Activated T-helper 2 cell treated with anti-CD3 and anti-CD28 coated beads, Interferon-gamma antibody, Interleukin-2, Interleukin-4, amounts not matched to agents 10 μg/mL and 5 μg/mL and 100 μg/mL, durations not matched to agents 14 hours and 24 hours and 36 hours (primary cell): ENCODE data around the gene OSBPL8. TPM values are rescaled to one million over a fixed set of nuclear protein-coding genes. Genes with fewer than 3 reads are reported as not detected.
"Not testable (repeated sequence)": the region's sequence is repeated elsewhere in the genome, so short reads cannot be mapped to it uniquely, and the experiment has no call there.

Experiments used
- DNase-seq: peaks from one replicate; pipeline ENCODE4 v3.0.0; 2021; ENCODE audit warnings: low spot score
- H3K27ac Mint-ChIP-seq: one replicate; pipeline ENCODE4 v1.8.0; 2021; ENCODE audit warnings: mixed read lengths
- H3K27me3 Mint-ChIP-seq: one replicate; pipeline ENCODE4 v1.8.0; 2021; ENCODE audit warnings: low read depth, mixed read lengths
- H3K36me3 Mint-ChIP-seq: one replicate; pipeline ENCODE4 v1.8.0; 2021; ENCODE audit warnings: low read depth, mixed read lengths
- H3K4me1 Mint-ChIP-seq: one replicate; pipeline ENCODE4 v1.8.0; 2021; ENCODE audit warnings: low read depth, mixed read lengths
- H3K4me3 Mint-ChIP-seq: one replicate; pipeline ENCODE4 v1.8.0; 2021; ENCODE audit warnings: low read depth, mild to moderate bottlenecking, moderate library complexity, mixed read lengths
- H3K9me3 Mint-ChIP-seq: one replicate; pipeline ENCODE4 v1.8.0; 2021; ENCODE audit warnings: mixed read lengths
- intact Hi-C: fragments of 100-400 bp; cut with micrococcal nuclease; formaldehyde crosslinking; loops from one replicate; pipeline ENCODE4 v1.15.1; 2023
- total RNA-seq: library from RNA; stranded (reverse); gene quantifications from 2 replicates; pipeline ENCODE4 v1.2.3, GENCODE V29; 2022

OSBPL8 gene
- total RNA-seq, 1 donor from 2014 or later, result 87.9 TPM

DNA sequence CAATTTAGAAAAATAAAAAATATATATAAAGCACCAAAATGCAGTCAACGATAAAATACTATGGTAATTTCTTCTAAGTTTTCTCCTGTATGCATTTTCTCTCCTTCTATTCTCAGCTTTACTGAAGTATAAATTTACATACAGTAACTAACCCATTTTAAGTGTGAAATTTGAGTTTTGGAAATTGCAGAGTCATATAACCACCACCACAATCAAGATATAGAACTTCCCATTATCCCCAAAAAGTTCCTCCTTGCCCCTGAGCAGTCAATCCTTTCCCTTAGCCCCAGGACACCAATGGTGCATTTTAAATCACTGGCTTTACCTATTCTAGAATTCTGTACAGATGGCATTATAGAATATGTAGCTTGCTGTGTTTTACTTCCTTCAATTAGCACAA is 180.3 kb downstream of the OSBPL8 start:
- peaks cover 11% of the 10 kb centered on the region for H3K4me1 Mint-ChIP-seq
- H3K27me3 Mint-ChIP-seq, result no peaks in the 10 kb centered on the region
- DNase-seq, result no peak
- H3K4me3 Mint-ChIP-seq, result no peak overlapping the region
- no peaks in the 10 kb centered on the region for H3K9me3 Mint-ChIP-seq
- no peak overlapping the region for H3K27ac Mint-ChIP-seq
- peaks cover 61% of the 10 kb centered on the region for H3K36me3 Mint-ChIP-seq
- intact Hi-C loops, result no loop called here

DNA sequence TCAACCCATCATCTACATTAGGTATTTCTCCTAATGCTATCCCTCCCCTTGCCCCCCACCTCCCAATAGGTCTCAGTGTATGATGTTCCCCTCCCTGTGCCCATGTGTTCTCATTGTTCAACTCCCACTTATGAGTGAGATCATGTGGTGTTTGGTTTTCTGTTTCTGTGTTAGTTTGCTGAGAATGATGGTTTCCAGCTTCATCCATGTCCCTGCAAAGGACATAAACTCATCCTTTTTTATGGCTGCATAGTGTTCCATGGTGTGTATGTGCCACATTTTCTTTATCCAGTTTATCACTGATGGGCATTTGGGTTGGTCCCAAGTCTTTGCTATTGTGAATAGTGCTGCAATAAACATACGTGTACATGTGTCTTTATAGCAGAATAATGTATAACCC is 182.7 kb downstream of the OSBPL8 start:
- peaks cover 55% of the 10 kb centered on the region for H3K36me3 Mint-ChIP-seq
- not testable (repeated sequence) for H3K27me3 Mint-ChIP-seq, H3K27ac Mint-ChIP-seq

DNA sequence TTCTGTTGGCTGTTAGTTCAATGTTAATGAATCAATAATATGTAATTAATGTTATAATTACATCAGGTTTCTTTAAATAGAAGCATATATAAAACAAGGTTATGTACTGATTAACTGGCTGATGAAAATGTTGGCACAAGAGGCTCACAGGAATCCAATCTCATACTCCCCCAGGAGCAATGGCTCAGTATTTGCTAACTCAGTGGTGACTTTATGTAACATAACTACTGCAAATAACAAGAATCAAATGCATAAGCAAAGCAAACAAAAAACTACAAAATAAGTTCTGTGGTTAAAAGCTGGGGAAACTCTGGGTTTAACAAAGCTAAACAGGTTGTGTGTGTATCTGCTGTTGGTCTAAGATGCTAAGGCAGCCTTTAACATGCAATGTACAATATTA is 183.6 kb downstream of the OSBPL8 start:
- DNase-seq, result no peak
- peaks cover 13% of the 10 kb centered on the region for H3K4me1 Mint-ChIP-seq
- H3K27me3 Mint-ChIP-seq, result no peaks in the 10 kb centered on the region
- no peaks in the 10 kb centered on the region for H3K9me3 Mint-ChIP-seq
- H3K27ac Mint-ChIP-seq, result no peak overlapping the region
- H3K36me3 Mint-ChIP-seq, result peaks cover 59% of the 10 kb centered on the region
- intact Hi-C loops, result no loop called here
- H3K4me3 Mint-ChIP-seq, result no peak overlapping the region

More for the DNA sequence above, 182.7 kb downstream of the OSBPL8 start:
- H3K9me3 Mint-ChIP-seq, intact Hi-C loops, DNase-seq, H3K4me3 Mint-ChIP-seq: not testable (repeated sequence)
- peaks cover 13% of the 10 kb centered on the region for H3K4me1 Mint-ChIP-seq

DNA sequence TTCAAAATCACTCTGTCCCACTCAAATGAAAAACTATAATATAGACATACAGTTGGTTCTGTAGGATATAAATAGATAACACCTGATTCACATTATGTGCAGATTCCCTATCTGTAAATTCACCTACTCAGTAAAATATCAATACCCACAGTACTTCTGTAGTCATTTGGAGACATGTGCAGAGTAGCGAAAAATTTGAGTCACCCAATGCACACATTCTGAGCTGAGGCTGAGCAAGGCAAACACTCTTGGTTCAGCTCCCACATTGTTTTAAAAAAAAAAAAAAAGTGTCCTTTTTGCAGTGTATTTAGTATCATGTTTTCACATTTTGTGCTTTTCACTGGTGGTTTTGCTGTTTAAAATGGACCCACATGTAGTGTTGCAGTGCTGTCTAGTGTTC is 184.1 kb downstream of the OSBPL8 start:
- DNase-seq, result no peak
- no peaks in the 10 kb centered on the region for H3K27me3 Mint-ChIP-seq
- H3K36me3 Mint-ChIP-seq, result peaks cover 64% of the 10 kb centered on the region

DNA sequence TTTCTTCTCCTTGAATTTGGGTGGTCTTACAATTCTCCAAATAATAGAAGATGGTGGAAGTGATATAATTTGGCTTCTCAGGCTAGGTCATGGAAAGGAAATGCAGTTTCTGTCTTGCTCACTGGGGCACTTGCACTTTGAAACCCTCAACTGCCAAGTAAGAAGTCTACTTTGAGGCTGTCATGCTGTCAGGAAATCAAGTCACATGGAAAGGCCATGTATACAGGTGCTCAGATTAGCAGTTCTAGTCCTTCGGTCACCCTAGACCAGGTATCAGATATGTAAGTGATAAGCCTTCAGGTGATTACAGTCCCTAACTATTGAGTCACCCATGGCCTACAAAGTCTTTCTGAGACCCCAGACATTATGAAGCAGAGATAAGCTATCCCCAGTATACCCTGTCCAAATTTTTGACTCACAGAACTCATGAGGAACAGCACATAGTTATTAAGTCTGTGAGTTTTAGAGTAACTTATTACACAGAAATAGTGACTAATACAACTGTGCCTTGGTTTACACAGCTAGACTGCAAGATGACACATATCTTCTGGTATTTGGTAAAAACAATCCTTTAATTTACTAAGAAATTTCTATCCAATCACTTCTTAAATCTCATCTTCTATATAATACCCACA is 185.1 kb downstream of the OSBPL8 start:
- Mint-ChIP-seq H3K36me3 (peaks cover 73% of the 10 kb centered on the region), H3K4me1 (peaks cover 13% of the 10 kb centered on the region), H3K4me3 (no peak overlapping the region), H3K9me3 (no peaks in the 10 kb centered on the region), H3K27me3 (no peaks in the 10 kb centered on the region), H3K27ac (no peak overlapping the region)
- intact Hi-C loops, result loop anchor here (5.0 kb wide), 1 partner anchor 68 kb away; no protein-coding TSS in a partner anchor
- DNase-seq, result no peak

More for the DNA sequence above, 184.1 kb downstream of the OSBPL8 start:
- no peaks in the 10 kb centered on the region for H3K9me3 Mint-ChIP-seq
- H3K27ac Mint-ChIP-seq, result no peak overlapping the region
- no peak overlapping the region for H3K4me3 Mint-ChIP-seq
- intact Hi-C loops, result no loop called here
- peaks cover 13% of the 10 kb centered on the region for H3K4me1 Mint-ChIP-seq

DNA sequence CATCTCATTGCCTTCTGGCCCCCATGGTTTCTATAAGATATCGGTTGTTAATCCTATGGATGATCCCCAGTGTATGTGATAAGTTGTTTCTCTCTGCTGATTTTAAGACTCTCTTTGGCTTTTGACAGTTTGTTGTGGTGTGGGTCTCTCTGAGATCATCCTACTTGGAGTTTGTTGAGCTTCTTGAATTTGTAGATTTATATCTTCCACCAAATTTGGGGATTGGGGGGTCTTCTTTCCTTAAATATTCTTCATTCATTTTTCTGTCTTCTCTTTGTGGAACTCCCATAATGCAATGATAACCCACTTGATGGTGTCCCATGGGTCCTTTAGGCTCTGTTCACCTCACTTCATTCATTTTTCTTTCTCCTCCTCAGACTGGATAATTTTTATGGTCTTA is 191.3 kb downstream of the OSBPL8 start:
- H3K27me3 Mint-ChIP-seq, result no peaks in the 10 kb centered on the region
- no peak for DNase-seq
- peaks cover 7% of the 10 kb centered on the region for H3K4me1 Mint-ChIP-seq
- no peak overlapping the region for H3K4me3 Mint-ChIP-seq
- intact Hi-C loops, result no loop called here
- H3K27ac Mint-ChIP-seq, result no peak overlapping the region
- H3K36me3 Mint-ChIP-seq, result peaks cover 83% of the 10 kb centered on the region
- H3K9me3 Mint-ChIP-seq, result peaks cover 23% of the 10 kb centered on the region

DNA sequence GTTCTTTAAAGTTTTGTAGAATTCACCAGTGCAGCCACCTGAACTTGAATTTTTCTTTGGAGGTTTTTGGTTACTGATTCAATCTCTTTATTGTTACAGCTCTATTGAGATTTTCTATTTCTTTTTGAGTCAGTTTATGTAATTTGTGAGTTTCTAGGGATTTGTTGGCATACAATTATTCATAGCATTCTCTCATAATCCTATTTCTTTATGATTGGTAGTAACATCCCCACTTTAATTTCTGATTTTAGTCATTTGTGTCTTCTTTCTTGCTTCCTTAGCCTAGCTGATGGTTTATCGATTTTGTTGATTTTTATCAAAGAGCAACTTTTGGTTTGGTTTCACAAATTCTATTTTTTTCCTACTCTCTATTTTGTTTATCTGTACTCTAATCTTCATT is 193.4 kb downstream of the OSBPL8 start:
- Mint-ChIP-seq H3K36me3 (peaks cover 95% of the 10 kb centered on the region), H3K4me3 (no peak overlapping the region), H3K27ac (no peak overlapping the region), H3K27me3 (no peaks in the 10 kb centered on the region), H3K4me1 (peaks cover 7% of the 10 kb centered on the region), H3K9me3 (peaks cover 23% of the 10 kb centered on the region)
- DNase-seq, result no peak
- intact Hi-C loops, result no loop called here

DNA sequence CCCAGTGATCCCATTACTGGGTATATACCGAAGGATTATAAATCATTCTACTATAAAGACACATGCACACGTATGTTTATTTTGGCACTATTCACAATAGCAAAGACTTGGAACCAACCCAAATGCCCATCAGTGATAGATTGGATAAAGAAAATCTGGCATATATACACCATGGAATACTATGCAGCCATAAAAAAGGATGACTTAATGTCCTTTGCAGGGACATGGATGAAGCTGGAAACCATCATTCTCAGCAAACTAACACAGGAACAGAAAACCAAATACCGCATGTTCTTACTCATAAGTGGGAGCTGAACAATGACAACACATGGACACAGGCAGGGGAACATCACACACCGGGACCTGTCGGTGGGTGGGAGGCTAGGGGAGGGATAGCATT is 195.4 kb downstream of the OSBPL8 start:
- DNase-seq, H3K27ac Mint-ChIP-seq, intact Hi-C loops, H3K4me3 Mint-ChIP-seq, H3K4me1 Mint-ChIP-seq, H3K27me3 Mint-ChIP-seq: not testable (repeated sequence)
- peaks cover 88% of the 10 kb centered on the region for H3K36me3 Mint-ChIP-seq
- H3K9me3 Mint-ChIP-seq, result peaks cover 23% of the 10 kb centered on the region

DNA sequence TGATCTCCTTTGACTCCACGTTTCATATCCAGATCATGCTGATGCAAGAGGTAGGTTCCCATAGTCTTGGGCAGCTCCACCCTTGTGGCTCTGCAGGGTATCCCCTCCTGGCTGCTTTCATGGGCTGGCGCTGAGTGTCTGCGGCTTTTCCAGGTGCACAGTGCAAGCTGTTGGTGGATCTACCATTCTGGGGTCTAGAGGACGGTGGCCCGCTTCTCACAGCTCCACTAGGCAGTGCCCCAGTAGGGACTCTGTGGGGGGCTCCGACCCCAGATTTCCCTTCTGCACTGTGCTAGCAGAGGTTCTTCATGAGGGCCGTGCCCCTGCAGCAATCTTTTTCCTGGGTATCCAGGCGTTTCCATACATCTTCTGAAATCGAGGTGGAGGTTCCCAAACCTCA is 199.3 kb downstream of the OSBPL8 start:
- H3K36me3 Mint-ChIP-seq, result peaks cover 82% of the 10 kb centered on the region
- intact Hi-C loops, result no loop called here
- H3K4me1 Mint-ChIP-seq, result no peaks in the 10 kb centered on the region
- no peaks in the 10 kb centered on the region for H3K9me3 Mint-ChIP-seq
- no peak for DNase-seq
- H3K27ac Mint-ChIP-seq, result no peak overlapping the region
- no peaks in the 10 kb centered on the region for H3K27me3 Mint-ChIP-seq
- H3K4me3 Mint-ChIP-seq, result no peak overlapping the region

DNA sequence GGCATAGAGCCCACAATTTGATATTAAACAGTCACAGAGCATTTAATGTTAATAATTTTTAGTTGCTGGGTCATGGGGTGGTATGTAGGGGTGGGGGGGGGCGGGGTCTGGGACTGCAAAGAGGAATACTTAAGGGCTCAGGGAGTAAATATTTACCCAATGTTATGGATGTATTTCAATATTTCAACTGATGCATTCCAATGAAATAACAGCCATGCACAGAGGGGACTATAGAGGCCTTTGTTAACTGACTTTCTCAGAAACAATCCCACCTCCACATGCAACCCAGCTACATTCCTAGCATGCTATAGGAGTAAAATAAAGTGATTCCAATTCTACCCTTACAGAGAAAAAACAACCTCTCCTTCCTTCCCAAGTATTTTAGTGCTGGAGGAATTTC is 203.5 kb downstream of the OSBPL8 start:
- no peaks in the 10 kb centered on the region for H3K4me1 Mint-ChIP-seq
- H3K9me3 Mint-ChIP-seq, result no peaks in the 10 kb centered on the region
- no peak for DNase-seq
- intact Hi-C loops, result no loop called here
- H3K4me3 Mint-ChIP-seq, result no peak overlapping the region
- peaks cover 42% of the 10 kb centered on the region for H3K36me3 Mint-ChIP-seq
- H3K27ac Mint-ChIP-seq, result no peak overlapping the region
- no peaks in the 10 kb centered on the region for H3K27me3 Mint-ChIP-seq

DNA sequence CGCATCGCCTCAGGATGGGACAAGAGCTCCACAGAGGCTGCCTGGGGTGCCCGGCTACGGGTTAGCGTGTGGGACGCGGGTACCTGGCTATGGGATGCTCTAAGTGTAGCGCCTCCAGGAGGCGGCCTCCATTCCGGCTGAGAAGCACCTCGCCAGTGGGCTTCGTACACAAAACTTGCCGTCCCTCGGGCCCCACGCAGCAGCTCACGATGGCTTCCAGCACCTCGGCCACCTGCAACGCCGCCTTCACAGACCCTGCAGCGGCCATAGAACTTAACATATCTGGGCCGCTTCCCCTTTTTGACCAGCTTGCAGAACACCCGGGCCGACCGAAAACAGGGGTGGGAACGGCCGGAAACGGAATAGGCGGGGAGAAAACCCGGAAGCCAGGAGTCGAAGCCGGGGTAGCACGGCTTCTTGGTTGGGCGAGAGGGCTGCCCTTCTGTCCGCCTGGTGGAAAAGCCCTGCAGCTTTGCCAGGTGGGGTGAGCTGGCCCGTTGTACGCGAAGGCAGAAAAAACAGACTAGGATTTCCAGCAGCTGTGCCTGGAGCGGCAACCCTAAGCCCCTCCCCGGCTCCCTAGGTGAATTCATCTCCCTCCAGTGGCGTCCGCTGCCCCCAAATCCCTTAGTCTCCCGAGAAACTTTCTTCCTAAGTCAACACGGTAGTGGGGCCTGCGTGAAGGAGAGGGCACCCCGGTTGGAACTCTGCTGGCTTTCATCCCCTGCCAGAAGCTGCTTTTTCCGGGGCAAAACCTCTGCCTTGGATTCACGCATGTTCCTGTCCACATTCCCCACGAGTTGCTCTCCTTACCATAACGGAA is 211.3 kb downstream of the OSBPL8 start, which contains the start of gene BBS10:
Gene BBS10 (minus strand): TSS at position 337 of the 823 bp plus-strand sequence. CDS start 57 bp downstream, at position 280.
- Mint-ChIP-seq H3K27me3 (no peaks in the 10 kb centered on the region), H3K4me3 (peak within 1 kb of the TSS; percentile 89), H3K36me3 (peaks cover 15% of the 10 kb centered on the region), H3K27ac (peak within 1 kb of the TSS; percentile 84), H3K4me1 (peaks cover 21% of the 10 kb centered on the region), H3K9me3 (no peaks in the 10 kb centered on the region)
- peak; percentile 80 for DNase-seq
- intact Hi-C loops, result loop anchor here (1.0 to 10.0 kb wide), 10 partner anchors 189 to 1016 kb away; partner anchors contain the start of genes CAPS2, GLIPR1L1 and KRR1

DNA sequence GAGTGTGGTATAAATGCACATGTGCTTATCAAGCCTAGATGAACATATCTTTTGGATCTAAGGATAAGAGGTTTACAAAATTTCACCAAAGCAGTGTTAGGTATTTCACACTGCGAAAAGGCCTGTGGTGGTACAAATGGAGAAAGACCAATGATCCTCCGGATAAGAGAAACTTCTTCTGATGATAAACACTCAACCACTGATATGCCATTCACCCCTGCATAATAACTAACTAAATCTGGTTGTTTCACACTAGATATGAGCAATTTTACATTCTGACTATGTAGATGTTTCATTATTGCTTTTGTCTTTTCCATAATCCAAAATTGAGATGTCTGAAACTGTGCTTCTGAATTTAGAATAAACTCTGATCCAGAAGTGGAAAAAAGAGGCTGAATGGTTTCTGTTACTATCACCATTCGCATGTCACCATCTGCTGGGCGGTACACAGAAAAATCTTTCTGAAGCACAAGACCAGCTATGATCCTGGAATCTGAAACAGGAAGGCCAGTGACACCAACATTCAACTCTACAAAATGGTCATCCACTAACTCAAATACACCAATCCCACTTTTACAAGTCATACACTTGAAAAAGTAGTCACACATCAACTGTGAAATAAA is 212.7 kb downstream of the OSBPL8 start:
- H3K27me3 Mint-ChIP-seq, result peaks cover under 1% of the 10 kb centered on the region
- peak overlapping the region; percentile 89 for H3K4me3 Mint-ChIP-seq
- H3K4me1 Mint-ChIP-seq, result peaks cover 21% of the 10 kb centered on the region
- H3K27ac Mint-ChIP-seq, result peak overlapping the region; percentile 84
- H3K9me3 Mint-ChIP-seq, result no peaks in the 10 kb centered on the region
- H3K36me3 Mint-ChIP-seq, result peaks cover 15% of the 10 kb centered on the region
- intact Hi-C loops, result loop anchor here (1.0 to 10.0 kb wide), 12 partner anchors 72 to 1015 kb away; partner anchors contain the start of genes CAPS2, GLIPR1L1 and KRR1
- DNase-seq, result no peak
